Activated naive CD4-positive, alpha-beta T cell treated with anti-CD3 and anti-CD28 coated beads, Interleukin-2, amount 50 U/mL, for 24 hours (primary cell): ENCODE results near the gene ADIPOR2.
"Not testable (repeated sequence)": the region's sequence is repeated elsewhere in the genome, so short reads cannot be mapped to it uniquely, and the experiment has no call there.

Source experiments
- H3K27ac Mint-ChIP-seq: one replicate; pipeline ENCODE4 v1.8.0; 2021; ENCODE audit warnings: mild to moderate bottlenecking, mixed read lengths
- H3K27me3 Mint-ChIP-seq: one replicate; pipeline ENCODE4 v1.8.0; 2021; ENCODE audit warnings: mixed read lengths
- H3K36me3 Mint-ChIP-seq: one replicate; pipeline ENCODE4 v1.8.0; 2021; ENCODE audit warnings: mixed read lengths
- H3K4me1 Mint-ChIP-seq: one replicate; pipeline ENCODE4 v1.8.0; 2021; ENCODE audit warnings: mixed read lengths
- H3K4me3 Mint-ChIP-seq: one replicate; pipeline ENCODE4 v1.8.0; 2021; ENCODE audit warnings: mild to moderate bottlenecking, mixed read lengths
- H3K9me3 Mint-ChIP-seq: one replicate; pipeline ENCODE4 v1.8.0; 2021; ENCODE audit warnings: mixed read lengths

The ADIPOR2 gene

DNA sequence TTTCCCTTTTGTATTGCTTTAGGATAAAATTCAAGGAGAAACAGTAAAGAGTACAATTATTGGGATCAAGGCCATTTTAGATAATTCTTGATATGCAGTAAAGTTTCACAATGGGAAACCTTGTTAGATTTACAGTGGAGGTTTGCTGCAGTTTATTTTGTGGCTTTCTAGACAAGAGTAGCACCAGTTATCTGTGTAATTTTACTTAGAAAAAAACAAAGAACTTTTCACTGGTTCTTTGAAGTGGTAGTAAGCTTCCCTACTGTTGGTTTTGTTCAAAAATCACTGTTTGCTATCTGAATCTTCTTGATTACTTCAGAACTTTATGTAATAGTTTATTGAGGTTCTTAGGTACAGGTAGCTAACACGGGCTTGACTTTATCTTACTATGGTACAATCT, 42.0 kb downstream of the ADIPOR2 start:
- H3K9me3 Mint-ChIP-seq: no peaks in the 10 kb centered on the region
- H3K36me3 Mint-ChIP-seq: peaks cover 12% of the 10 kb centered on the region
- H3K27ac Mint-ChIP-seq: no peak overlapping the region
- H3K4me1 Mint-ChIP-seq: peaks cover 50% of the 10 kb centered on the region
- H3K4me3 Mint-ChIP-seq: no peak overlapping the region
- H3K27me3 Mint-ChIP-seq: no peaks in the 10 kb centered on the region

DNA sequence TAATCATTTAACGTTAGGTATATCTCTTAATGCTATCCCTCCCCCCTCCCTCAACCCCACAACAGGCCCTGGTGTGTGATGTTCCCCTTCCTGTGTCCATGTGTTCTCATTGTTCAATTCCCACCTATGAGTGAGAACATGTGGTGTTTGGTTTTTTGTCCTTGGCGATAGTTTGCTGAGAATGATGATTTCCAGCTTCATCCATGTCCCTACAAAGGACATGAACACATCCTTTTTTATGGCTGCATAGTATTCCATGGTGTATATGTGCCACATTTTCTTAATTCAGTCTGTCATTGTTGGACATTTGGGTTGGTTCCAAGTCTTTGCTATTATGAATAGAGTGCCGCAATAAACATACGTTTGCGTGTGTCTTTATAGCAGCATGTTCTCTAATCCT, 42.8 kb downstream of the ADIPOR2 start:
- Mint-ChIP-seq H3K36me3 (peaks cover 12% of the 10 kb centered on the region), H3K4me1 (peaks cover 55% of the 10 kb centered on the region)
- not testable (repeated sequence) for H3K9me3 Mint-ChIP-seq, H3K27me3 Mint-ChIP-seq, H3K27ac Mint-ChIP-seq, H3K4me3 Mint-ChIP-seq

DNA sequence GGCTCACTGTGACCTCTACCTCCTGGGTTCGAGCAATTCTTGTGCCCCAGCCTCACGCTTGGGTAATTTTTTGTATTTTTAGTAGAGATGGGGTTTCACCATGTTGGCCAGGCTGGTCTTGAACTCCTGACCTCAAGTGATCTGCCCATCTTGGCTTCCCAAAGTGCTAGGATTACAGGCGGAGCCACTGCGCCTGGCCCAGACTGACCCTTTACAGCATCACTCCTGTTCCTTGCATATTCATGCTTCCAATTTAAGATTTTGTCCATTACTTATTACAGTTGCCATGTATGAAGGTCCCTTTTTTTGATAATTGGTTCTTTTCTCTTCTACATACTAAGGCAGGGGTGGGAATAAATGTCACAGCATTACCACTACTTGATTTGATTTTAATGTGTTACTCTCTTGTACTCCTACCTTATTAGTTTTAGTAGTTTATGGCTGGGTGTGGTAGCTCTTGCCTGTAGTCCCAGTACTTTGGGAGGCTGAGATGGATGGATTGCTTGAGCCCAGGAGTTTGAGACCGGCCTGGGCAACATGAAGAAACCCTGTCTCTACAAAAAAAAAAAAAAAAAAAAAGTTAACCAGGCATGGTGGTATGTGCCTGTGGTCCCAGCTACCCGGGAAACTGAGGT, 46.9 kb downstream of the ADIPOR2 start:
- peaks cover 65% of the 10 kb centered on the region for H3K4me1 Mint-ChIP-seq
- no peak overlapping the region for H3K27ac Mint-ChIP-seq
- H3K9me3 Mint-ChIP-seq: no peaks in the 10 kb centered on the region
- H3K27me3 Mint-ChIP-seq: no peaks in the 10 kb centered on the region
- H3K4me3 Mint-ChIP-seq: no peak overlapping the region
- peaks cover 7% of the 10 kb centered on the region for H3K36me3 Mint-ChIP-seq

DNA sequence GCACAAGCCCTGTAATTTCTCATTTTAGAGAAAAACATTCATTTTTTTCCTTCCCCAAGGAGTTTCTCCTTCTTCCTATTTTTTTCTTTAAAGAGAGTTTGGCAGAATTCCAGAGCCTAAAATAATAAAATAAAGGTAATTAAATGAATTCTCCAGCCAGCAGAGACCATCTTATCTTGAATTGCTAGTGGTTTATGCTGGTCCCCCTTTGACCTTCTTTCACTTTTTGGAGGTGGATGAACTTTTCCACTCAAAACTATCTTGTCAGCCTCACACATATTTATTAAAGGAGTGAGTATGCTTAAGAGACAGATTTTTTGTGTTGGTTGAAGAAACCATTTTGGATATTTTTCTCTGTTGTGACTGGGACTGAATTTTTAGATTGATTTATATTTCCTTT, 47.6 kb downstream of the ADIPOR2 start:
- Mint-ChIP-seq H3K9me3 (no peaks in the 10 kb centered on the region), H3K4me1 (peaks cover 60% of the 10 kb centered on the region), H3K27ac (no peak overlapping the region), H3K36me3 (peaks cover 7% of the 10 kb centered on the region), H3K27me3 (no peaks in the 10 kb centered on the region), H3K4me3 (no peak overlapping the region)

DNA sequence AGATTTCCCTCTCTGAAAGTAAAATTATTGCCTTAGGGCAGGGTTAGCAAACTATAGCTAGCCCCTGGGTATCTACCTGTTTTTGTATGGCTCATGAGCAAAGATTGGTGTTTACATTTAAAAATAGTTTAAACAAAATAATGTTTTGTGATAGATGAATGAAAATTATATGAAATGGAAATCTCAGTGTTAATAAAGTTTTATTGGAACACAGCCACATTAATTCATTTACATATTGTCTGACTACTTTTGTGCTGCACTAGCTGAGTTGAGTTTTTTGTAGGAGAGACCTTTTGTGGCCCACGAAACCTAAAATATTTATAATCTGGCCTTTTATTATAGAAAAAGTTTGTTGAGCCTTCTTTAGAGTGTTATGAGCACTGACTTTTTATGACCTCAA, 48.5 kb downstream of the ADIPOR2 start:
- Mint-ChIP-seq H3K27ac (no peak overlapping the region), H3K4me3 (no peak overlapping the region), H3K36me3 (peaks cover 4% of the 10 kb centered on the region), H3K4me1 (peaks cover 57% of the 10 kb centered on the region), H3K9me3 (no peaks in the 10 kb centered on the region), H3K27me3 (no peaks in the 10 kb centered on the region)

DNA sequence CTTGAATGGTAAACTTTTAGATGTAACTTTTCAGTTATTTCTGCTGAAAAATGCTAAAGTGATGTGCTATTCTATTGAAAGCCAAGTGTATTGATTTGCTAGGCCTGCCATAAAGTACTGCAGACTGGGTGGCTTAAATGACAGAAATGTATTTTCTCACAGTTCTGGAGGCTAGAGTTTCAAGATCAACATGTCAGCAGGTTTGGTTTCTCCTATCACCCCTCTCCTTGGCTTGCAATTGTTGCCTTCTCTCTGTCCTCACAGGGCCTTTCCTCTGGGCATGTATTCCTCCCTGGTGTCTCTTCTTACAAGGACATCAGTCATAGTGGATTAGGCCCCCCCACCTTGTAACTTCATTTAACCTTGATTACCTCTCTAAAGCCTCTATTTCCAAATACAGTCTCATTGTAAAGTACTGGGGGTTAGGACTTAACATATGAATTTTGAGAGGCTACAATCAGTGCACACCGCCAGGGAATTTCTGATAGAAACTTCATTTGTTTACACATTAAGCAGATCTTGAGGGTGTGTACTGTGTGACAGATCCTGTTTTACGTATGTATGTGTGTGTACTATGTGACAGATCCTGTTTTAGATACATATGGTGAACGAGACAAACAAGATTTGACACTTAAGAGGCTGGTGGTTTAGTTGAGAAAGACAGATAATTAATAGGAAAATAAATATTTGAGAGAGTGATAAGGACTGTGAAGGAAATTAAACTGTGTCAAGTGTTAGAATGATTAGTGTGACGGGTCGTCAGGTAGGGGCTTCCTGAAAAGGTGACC, 49.5 kb downstream of the ADIPOR2 start:
- Mint-ChIP-seq H3K4me3 (no peak overlapping the region), H3K4me1 (peaks cover 57% of the 10 kb centered on the region), H3K9me3 (no peaks in the 10 kb centered on the region), H3K27me3 (no peaks in the 10 kb centered on the region), H3K36me3 (peaks cover 8% of the 10 kb centered on the region), H3K27ac (peak overlapping the region; percentile 10)

DNA sequence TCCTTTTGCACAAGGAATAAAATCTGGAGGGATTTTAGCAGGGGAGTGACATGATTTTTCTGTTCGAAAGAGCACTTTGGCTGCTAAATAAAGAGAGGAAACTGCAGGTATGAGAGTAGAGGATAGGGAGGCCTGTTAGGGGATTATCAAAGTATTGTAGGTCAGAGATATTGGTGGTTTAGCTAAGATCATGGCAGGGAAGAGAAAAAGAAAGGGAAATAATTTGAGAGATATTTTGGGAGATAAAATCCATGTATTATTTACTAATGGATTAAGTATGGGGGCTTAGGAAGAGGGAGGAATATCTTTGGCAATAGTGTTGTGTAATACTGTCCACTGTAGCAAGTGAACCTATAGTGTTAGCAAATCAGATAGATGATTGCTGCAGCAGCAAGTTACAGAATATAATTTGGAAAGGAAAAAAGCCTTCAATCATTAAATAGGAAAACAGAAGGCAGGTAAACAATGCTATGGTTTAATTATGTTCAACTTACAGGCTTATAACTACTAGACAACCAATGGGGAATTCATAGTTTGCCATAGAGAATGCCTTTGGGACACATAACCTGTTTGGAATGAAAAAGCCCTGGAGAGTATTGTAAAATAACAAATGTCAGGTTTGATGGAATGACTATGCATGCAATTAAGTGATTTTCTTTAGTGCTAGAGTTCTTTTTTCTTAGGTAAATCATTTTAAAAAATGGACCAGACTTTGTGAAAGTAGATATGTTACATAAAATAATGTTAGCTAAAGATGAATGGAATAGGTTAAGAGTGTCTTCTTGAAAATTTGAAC, 50.5 kb downstream of the ADIPOR2 start:
- peak overlapping the region; percentile 6 for H3K4me3 Mint-ChIP-seq
- no peak overlapping the region for H3K27ac Mint-ChIP-seq
- peaks cover 2% of the 10 kb centered on the region for H3K9me3 Mint-ChIP-seq
- H3K36me3 Mint-ChIP-seq: peaks cover 15% of the 10 kb centered on the region
- H3K27me3 Mint-ChIP-seq: no peaks in the 10 kb centered on the region
- peaks cover 54% of the 10 kb centered on the region for H3K4me1 Mint-ChIP-seq

DNA sequence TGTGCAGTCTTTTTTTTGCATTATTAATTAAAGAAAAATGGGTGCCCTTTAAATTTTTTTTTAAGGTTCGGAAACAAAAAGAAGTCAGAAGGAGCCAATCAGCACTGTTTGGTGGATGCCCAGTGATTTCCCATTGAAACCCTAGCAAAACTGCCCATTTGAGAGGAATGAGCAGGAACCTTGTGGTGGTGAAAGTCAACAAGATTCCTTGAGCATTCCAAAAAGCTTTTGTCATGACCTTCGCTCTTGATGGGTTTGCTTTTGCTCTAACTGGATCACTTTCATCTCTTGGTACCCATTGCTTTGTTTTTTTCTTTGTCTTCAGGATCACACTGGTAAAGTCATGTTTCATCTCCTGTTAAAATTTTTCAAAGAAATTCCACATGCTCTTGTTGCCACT, 54.1 kb downstream of the ADIPOR2 start:
- Mint-ChIP-seq H3K27me3 (no peaks in the 10 kb centered on the region), H3K27ac (no peak overlapping the region), H3K4me1 (peaks cover 45% of the 10 kb centered on the region), H3K9me3 (peaks cover 6% of the 10 kb centered on the region), H3K4me3 (no peak overlapping the region), H3K36me3 (peaks cover 33% of the 10 kb centered on the region)

DNA sequence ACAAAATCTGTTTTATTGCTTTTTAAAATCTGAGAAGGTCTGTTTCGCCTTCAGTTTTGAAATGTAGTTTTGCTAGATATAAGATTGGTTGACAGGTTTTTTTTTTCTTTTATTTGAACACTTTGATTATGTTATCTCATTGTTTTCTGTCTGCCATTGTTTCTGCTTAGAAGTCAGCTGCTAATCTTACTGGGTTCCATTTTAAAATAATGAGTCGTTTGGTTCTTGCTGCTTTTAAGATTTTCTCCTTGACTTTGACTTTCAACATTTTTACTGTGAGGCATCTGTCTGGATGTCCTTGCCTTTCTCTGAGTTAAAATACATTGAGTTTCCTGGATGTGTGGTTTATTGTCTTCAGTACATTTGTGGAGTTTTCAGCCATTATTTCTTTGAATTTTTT, 56.7 kb downstream of the ADIPOR2 start:
- no peak overlapping the region for H3K27ac Mint-ChIP-seq
- H3K4me3 Mint-ChIP-seq: no peak overlapping the region
- H3K36me3 Mint-ChIP-seq: peaks cover 36% of the 10 kb centered on the region
- H3K4me1 Mint-ChIP-seq: peaks cover 30% of the 10 kb centered on the region
- H3K27me3 Mint-ChIP-seq: no peaks in the 10 kb centered on the region
- H3K9me3 Mint-ChIP-seq: peaks cover 6% of the 10 kb centered on the region

DNA sequence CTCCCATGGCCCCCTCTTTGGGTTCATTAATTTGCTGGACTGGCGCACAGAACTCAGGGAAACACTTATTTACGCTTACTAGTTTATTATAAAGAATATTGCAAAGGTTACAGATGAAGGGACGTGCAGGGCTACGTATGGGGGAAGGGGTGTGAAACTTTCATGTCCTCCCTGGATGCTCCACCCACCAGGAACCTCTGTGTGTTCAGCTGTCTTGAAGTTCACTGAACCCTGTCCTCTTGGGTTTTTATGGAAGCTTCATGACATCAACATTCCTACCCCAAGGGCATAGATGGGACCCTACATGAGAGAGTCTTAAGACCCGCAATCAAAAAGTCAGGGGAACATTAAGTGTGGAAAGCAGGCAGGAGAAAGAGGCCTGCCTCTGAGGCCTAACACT, 58.1 kb downstream of the ADIPOR2 start:
- Mint-ChIP-seq H3K4me1 (peaks cover 36% of the 10 kb centered on the region), H3K9me3 (peaks cover 6% of the 10 kb centered on the region), H3K27ac (no peak overlapping the region), H3K27me3 (no peaks in the 10 kb centered on the region), H3K4me3 (no peak overlapping the region), H3K36me3 (peaks cover 38% of the 10 kb centered on the region)

DNA sequence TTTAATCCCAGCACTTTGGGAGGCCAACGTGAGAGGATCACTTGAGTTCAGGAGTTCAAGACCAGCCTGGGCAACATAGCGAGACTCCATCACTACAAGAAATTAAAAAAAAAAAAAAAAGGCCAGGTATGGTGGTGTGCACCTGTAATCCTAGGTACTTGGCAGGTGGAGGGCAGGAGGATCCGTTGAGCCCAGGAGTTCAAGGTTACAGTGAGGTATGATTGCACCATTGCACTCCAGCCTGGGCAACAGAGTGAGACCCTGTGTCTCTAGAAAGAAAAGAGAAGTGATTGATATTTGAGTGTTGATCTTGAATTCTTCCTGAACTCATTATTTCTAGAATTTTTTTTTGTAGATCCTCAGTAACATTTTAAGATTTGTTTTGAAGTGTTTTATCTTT, 59.4 kb downstream of the ADIPOR2 start:
- no peaks in the 10 kb centered on the region for H3K27me3 Mint-ChIP-seq
- peaks cover 6% of the 10 kb centered on the region for H3K9me3 Mint-ChIP-seq
- no peak overlapping the region for H3K4me3 Mint-ChIP-seq
- H3K27ac Mint-ChIP-seq: no peak overlapping the region
- peaks cover 39% of the 10 kb centered on the region for H3K36me3 Mint-ChIP-seq
- H3K4me1 Mint-ChIP-seq: peaks cover 36% of the 10 kb centered on the region

DNA sequence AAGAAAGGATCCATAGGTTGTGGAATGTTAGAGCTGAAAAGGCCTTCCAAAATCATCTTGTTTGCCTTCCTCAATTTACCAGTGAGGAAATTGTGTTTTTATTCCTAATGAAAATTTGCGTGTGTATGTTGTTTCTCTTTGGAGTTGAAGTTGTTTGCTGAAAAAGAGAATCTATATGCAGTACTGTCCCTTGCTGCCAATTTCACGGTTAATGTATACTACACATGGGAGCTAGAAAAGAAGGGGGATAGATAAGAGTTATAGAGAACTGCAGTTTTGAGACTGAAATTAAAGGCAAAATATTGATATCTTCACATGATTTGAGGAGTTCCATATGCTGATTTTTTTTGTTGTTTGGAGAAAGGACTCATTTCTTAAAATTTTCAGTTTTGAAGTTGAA, 67.5 kb downstream of the ADIPOR2 start:
- Mint-ChIP-seq H3K4me3 (no peak overlapping the region), H3K36me3 (peaks cover 22% of the 10 kb centered on the region), H3K9me3 (no peaks in the 10 kb centered on the region)

DNA sequence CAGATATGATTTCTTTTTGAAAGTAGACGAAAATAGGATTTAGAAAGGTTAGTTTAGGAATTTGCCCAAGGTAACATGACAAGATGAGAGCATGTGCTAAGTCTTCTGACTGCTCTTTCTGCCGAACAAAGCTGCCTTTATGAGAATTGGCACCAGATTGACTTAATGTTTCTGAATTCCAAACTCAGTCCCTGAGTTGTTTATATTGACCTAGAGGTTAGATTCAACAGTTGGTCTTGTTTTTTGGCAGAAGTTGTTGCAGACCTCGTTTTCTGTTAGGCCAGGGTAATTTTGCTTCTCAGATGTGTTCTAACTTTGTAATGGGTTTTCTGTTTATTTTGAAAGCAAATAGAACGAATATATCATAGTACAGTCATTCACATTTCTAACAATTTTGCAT, 68.0 kb downstream of the ADIPOR2 start:
- H3K27me3 Mint-ChIP-seq: no peaks in the 10 kb centered on the region
- no peak overlapping the region for H3K27ac Mint-ChIP-seq
- peaks cover 22% of the 10 kb centered on the region for H3K36me3 Mint-ChIP-seq
- peaks cover 9% of the 10 kb centered on the region for H3K4me1 Mint-ChIP-seq
- H3K4me3 Mint-ChIP-seq: no peak overlapping the region
- H3K9me3 Mint-ChIP-seq: no peaks in the 10 kb centered on the region

More for the DNA sequence above, 67.5 kb downstream of the ADIPOR2 start:
- peaks cover 9% of the 10 kb centered on the region for H3K4me1 Mint-ChIP-seq
- no peak overlapping the region for H3K27ac Mint-ChIP-seq
- H3K27me3 Mint-ChIP-seq: no peaks in the 10 kb centered on the region

DNA sequence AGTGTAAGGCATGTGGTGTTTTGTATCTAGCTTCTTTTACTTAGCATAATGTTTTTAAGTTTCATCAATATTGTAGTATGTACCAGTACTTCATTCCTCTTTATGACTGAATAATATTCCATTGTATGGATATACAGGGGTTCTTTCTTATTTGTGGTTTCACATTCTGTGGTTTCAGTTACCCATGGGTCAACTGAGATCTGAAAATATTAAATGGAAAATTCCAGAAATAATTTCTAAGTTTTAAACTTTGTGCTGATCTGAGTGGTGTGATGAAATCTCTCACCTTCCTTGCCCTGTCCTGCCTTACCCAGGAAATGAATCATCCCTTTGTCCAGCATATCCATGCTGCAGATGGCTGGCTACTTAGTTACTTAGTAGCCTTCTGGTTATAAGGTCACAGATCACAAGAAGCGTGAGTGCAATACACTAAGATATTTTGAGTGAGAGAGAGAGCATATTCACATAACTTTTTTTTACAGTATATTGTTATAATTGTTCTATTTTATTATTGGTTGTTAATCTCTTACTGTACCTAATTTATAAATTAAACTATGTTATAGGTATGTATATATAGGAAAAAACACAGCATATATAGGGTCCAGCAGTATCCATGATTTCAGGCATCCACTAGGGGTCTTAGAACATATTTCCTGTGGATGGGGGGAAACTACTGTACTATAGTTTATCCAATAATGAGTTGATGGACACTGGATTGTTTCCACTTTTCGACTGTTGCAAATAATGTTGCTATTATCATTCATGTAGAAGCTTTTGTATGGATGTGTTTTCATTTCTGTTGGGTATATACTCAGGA, 69.9 kb downstream of the ADIPOR2 start:
- no peaks in the 10 kb centered on the region for H3K9me3 Mint-ChIP-seq
- H3K4me3 Mint-ChIP-seq: no peak overlapping the region
- H3K36me3 Mint-ChIP-seq: peaks cover 16% of the 10 kb centered on the region
- peaks cover 20% of the 10 kb centered on the region for H3K4me1 Mint-ChIP-seq
- no peaks in the 10 kb centered on the region for H3K27me3 Mint-ChIP-seq
- H3K27ac Mint-ChIP-seq: no peak overlapping the region

DNA sequence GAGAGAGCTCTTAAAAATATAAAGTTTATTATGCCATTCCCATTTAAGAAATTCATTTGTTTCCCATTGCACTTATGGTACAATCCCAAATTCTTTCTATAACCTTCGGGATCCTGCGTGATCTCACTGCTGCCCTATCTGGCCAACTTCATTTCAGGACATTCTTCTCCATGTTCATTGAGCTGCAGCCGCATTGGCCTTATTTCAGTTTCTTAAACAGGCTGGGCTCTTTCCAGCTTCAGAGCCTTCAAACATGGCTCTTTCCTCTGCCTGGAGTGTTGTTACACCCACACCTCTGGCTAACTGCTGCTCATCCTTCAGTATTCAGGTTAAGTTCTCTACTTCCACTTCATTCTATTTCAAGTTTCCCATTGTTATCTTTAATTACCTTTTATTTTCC, 71.0 kb downstream of the ADIPOR2 start:
- Mint-ChIP-seq H3K36me3 (peaks cover 13% of the 10 kb centered on the region), H3K27me3 (no peaks in the 10 kb centered on the region), H3K4me1 (peaks cover 23% of the 10 kb centered on the region), H3K27ac (no peak overlapping the region), H3K9me3 (no peaks in the 10 kb centered on the region), H3K4me3 (no peak overlapping the region)
